Measurements from ENCODE around the gene MAN2A1.

The MAN2A1 gene

DNA sequence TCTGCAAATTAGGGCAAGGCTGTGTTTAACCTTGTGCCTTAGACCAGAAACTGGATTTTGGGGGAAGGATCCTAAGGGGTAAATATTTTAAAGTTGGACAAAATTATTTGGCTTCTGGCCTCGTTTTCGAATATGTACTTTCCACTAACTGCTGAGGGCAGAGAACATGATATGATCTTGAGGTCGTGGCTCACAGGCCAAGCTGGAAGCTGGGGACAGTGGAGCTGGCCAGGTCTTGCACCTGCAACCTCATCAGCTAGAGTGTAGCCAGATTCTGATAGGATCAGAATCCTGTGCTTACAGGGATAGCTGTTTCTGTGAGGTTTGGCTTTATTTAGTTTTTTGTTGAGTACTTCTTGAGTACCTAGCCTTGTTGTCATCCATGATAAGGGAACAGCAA lies 24.9 kb downstream of the MAN2A1 start:
- no peaks in the 10 kb centered on the region; the same call in 1 of the 2 replicates for H3K36me3 ChIP-seq (ENCODE audit: control insufficient read depth, insufficient read depth, low read length)

GRCh38 chr5:109718216-109718615 lies 28.5 kb downstream of the MAN2A1 start:
- H3K27me3 ChIP-seq (replicated peaks; ENCODE audit: control insufficient read depth, insufficient read depth, low read length): no peaks in the 10 kb centered on the region
- no peak for DNase-seq (ENCODE audit: extremely low read depth, insufficient read length)
- H3K4me3 ChIP-seq (replicated peaks; ENCODE audit: low read depth, low read length): no peak overlapping the region
- TF ChIP-seq, protein P1, sequence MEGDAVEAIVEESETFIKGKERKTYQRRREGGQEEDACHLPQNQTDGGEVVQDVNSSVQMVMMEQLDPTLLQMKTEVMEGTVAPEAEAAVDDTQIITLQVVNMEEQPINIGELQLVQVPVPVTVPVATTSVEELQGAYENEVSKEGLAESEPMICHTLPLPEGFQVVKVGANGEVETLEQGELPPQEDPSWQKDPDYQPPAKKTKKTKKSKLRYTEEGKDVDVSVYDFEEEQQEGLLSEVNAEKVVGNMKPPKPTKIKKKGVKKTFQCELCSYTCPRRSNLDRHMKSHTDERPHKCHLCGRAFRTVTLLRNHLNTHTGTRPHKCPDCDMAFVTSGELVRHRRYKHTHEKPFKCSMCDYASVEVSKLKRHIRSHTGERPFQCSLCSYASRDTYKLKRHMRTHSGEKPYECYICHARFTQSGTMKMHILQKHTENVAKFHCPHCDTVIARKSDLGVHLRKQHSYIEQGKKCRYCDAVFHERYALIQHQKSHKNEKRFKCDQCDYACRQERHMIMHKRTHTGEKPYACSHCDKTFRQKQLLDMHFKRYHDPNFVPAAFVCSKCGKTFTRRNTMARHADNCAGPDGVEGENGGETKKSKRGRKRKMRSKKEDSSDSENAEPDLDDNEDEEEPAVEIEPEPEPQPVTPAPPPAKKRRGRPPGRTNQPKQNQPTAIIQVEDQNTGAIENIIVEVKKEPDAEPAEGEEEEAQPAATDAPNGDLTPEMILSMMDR (IDR thresholded peaks at IDR 0.05; ENCODE audit: insufficient read depth, low read length, poor library complexity, severe bottlenecking): no peak
- H3K36me3 ChIP-seq (ENCODE audit: control insufficient read depth, insufficient read depth, low read length): no peaks in the 10 kb centered on the region; the same call in 1 of the 2 replicates

More for the DNA sequence above, 24.9 kb downstream of the MAN2A1 start:
- DNase-seq (ENCODE audit: extremely low read depth, insufficient read length): no peak
- no peaks in the 10 kb centered on the region for H3K27me3 ChIP-seq (replicated peaks; ENCODE audit: control insufficient read depth, insufficient read depth, low read length)
- no peak overlapping the region for H3K4me3 ChIP-seq (replicated peaks; ENCODE audit: low read depth, low read length)
- TF ChIP-seq, protein P1 (IDR thresholded peaks at IDR 0.05; ENCODE audit: insufficient read depth, low read length, poor library complexity, severe bottlenecking): no peak

DNA sequence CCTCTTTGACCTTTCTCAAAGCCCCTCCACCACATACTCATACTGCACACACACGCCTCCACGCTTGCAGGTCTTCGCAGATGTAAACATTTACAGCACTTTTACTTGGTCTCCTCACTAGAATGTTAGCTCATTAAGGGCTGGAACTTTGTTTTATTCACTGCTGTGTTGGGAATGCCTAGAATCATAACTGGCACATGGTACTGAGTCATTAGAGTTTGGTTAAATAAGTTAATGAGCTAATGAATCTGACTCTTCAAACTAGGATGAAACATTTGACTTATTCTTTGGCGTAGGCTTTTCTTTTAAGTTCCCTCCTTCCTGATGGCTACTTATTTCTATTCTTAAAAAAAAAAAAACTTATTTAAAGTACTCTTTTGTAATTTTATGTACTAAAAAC lies 28.9 kb downstream of the MAN2A1 start:
- DNase-seq (ENCODE audit: extremely low read depth, insufficient read length): no peak
- H3K4me3 ChIP-seq (replicated peaks; ENCODE audit: low read depth, low read length): no peak overlapping the region
- TF ChIP-seq, protein P1 (IDR thresholded peaks at IDR 0.05; ENCODE audit: insufficient read depth, low read length, poor library complexity, severe bottlenecking): no peak
- no peaks in the 10 kb centered on the region; the same call in 1 of the 2 replicates for H3K36me3 ChIP-seq (ENCODE audit: control insufficient read depth, insufficient read depth, low read length)
- H3K27me3 ChIP-seq (replicated peaks; ENCODE audit: control insufficient read depth, insufficient read depth, low read length): no peaks in the 10 kb centered on the region

DNA sequence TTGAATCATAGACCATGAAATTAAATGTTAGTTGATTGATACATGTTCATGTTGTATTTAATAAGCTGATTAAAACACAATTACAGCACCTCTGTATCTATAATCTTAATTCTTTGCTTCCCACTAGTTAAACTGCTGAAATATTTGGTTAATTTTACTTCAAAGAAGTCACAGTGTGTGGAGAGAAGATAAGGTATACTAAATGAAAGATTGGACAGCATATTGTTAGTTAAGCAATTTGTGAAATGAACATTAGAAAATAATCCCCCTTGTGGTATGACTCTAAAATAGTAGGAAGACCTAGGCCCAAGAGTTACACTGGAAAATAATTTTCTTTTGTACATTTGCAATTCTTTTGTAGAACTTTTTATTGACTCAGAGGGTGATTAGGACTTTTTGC lies 30.3 kb downstream of the MAN2A1 start:
- TF ChIP-seq, protein P1 (IDR thresholded peaks at IDR 0.05; ENCODE audit: insufficient read depth, low read length, poor library complexity, severe bottlenecking): no peak
- DNase-seq (ENCODE audit: extremely low read depth, insufficient read length): no peak
- no peaks in the 10 kb centered on the region for H3K27me3 ChIP-seq (replicated peaks; ENCODE audit: control insufficient read depth, insufficient read depth, low read length)
- H3K4me3 ChIP-seq (replicated peaks; ENCODE audit: low read depth, low read length): no peak overlapping the region
- no peaks in the 10 kb centered on the region for H3K36me3 ChIP-seq (ENCODE audit: control insufficient read depth, insufficient read depth, low read length)

DNA sequence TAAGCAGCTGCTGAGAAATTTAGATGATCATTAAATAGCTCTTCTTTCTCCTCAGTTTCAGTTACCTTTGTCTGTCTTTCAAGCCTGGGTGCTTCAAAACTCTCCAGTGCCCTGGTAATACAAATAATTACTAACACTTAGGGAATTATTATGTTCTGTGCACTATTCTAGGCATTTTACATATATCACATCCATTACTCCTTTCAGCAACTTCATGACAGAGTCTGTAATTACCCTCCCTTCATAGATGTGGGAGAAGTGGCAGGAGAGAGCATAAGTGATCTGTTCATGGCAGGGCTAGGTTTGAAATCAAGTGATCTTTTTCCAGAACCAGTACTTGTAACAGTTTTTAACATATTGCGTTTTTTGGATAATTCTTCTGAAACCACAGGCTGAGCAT lies 32.0 kb downstream of the MAN2A1 start:
- no peak for DNase-seq (ENCODE audit: extremely low read depth, insufficient read length)
- TF ChIP-seq, protein P1 (IDR thresholded peaks at IDR 0.05; ENCODE audit: insufficient read depth, low read length, poor library complexity, severe bottlenecking): no peak
- H3K4me3 ChIP-seq (replicated peaks; ENCODE audit: low read depth, low read length): no peak overlapping the region
- H3K27me3 ChIP-seq (replicated peaks; ENCODE audit: control insufficient read depth, insufficient read depth, low read length): no peaks in the 10 kb centered on the region
- H3K36me3 ChIP-seq (ENCODE audit: control insufficient read depth, insufficient read depth, low read length): no peaks in the 10 kb centered on the region

GRCh38 chr5:109723606-109724005 lies 33.9 kb downstream of the MAN2A1 start:
- Histone ChIP-seq H3K36me3 (ENCODE audit: control insufficient read depth, insufficient read depth, low read length) (no peaks in the 10 kb centered on the region), H3K4me3 (replicated peaks; ENCODE audit: low read depth, low read length) (no peak overlapping the region), H3K27me3 (replicated peaks; ENCODE audit: control insufficient read depth, insufficient read depth, low read length) (no peaks in the 10 kb centered on the region)
- TF ChIP-seq, protein P1 (IDR thresholded peaks at IDR 0.05; ENCODE audit: insufficient read depth, low read length, poor library complexity, severe bottlenecking): no peak
- no peak for DNase-seq (ENCODE audit: extremely low read depth, insufficient read length)
